K562 (cell line): ENCODE data around the gene TRMT1L.

Experiments used
- CBX8 ChIP-seq: fragments of 200-600 bp; sonication (generic); IDR thresholded peaks from 2 replicates; pipeline ENCODE4 v1.6.1; 2012; ENCODE audit warnings: borderline replicate concordance, mixed run types, low read depth, mild to moderate bottlenecking, moderate library complexity, mixed read lengths, low read length, control low read depth, inconsistent platforms; ENCODE audit not compliant: poor library complexity, severe bottlenecking; ENCODE audit errors: extremely low read depth
- CTCF ChIP-seq, 3 experiments: IDR thresholded peaks in 2 of 3; conservative IDR thresholded peaks in 1 of 3; 2 replicates each; pipeline ENCODE4 v1.5.1; 2011 to 2012; ENCODE audit warnings: low read length in 3 of 3, mild to moderate bottlenecking in 3 of 3, control low read depth in 2 of 3, improper control_type of control experiment in 1 of 3, inconsistent platforms in 1 of 3, low read depth in 1 of 3, mixed read lengths in 1 of 3, moderate library complexity in 1 of 3; ENCODE audit not compliant: insufficient read depth in 2 of 3
- GTF2F1 ChIP-seq: IDR thresholded peaks from 2 replicates; pipeline ENCODE4 v1.6.1; 2011; ENCODE audit warnings: low read depth, low read length, improper control_type of control experiment
- KLF16 ChIP-seq: IDR thresholded peaks from 2 replicates; pipeline ENCODE4 v1.6.1; 2016; ENCODE audit warnings: antibody characterized with exemption
- RNF219 ChIP-seq: fragments of 250-450 bp; sonication (Bioruptor Pico); IDR thresholded peaks from 2 replicates; pipeline ENCODE4 v1.5.0; 2022; ENCODE audit warnings: mild to moderate bottlenecking
- ZNF280A ChIP-seq: fragments of 450-650 bp; IDR thresholded peaks from 2 replicates; pipeline ENCODE4 v1.6.1; 2018; ENCODE audit warnings: mild to moderate bottlenecking, low read depth; ENCODE audit not compliant: partially characterized antibody
- ZNF778 ChIP-seq: fragments of 450-650 bp; formaldehyde crosslinking; IDR thresholded peaks from 2 replicates; pipeline ENCODE4 v1.4.0; 2020; ENCODE audit warnings: mild to moderate bottlenecking, moderate library complexity

- TF ChIP-seq ZNF778 (CRISPR knock-in tag), result no peak
- no peak for TF ChIP-seq GTF2F1
- no peak for TF ChIP-seq RNF219 (CRISPR knock-in tag)
- no peak for TF ChIP-seq CTCF (IDR thresholded peaks at IDR 0.05 in 2 of 3, conservative IDR thresholded peaks at IDR 0.05 in 1 of 3; ENCODE audit: insufficient read depth in 2 of 3, low read depth in 1 of 3, low read length in 3 of 3)
- no peak for TF ChIP-seq KLF16
- no peak for TF ChIP-seq ZNF280A
- TF ChIP-seq CBX8, result no peak
Measured at GRCh38 chr1:185162491-185162890, 5.7 kb upstream of the TRMT1L start.
